OCI-LY3 (cell line): Measurements from ENCODE around the gene ADAMTS6.
"Not testable (repeated sequence)": the region's sequence is repeated elsewhere in the genome, so short reads cannot be mapped to it uniquely, and the experiment has no call there.

Experiments
- H2AFZ ChIP-seq: fragments of 200-600, 300-600 bp; shearing (Covaris generic); 2 replicates; pipeline ENCODE4 v1.6.0; 2014; ENCODE audit warnings: antibody characterized with exemption, low read depth, low read length
- H3K27ac ChIP-seq: fragments of 200-600, 300-600 bp; sonication (generic); 2 replicates; pipeline ENCODE4 v1.5.1; 2014; ENCODE audit warnings: mild to moderate bottlenecking, low read length, moderate library complexity, mixed read lengths
- H3K27me3 ChIP-seq: fragments of 200-600, 300-600 bp; sonication (generic); 2 replicates; pipeline ENCODE4 v1.6.1; 2014; ENCODE audit warnings: low read depth, low read length, mixed read lengths
- H3K36me3 ChIP-seq: fragments of 200-600, 300-600 bp; sonication (generic); replicated peaks from 2 replicates; pipeline ENCODE3; 2014; ENCODE audit warnings: low read depth, low read length, mixed read lengths
- H3K4me1 ChIP-seq: fragments of 300-600, 200-600 bp; sonication (generic); 2 replicates; pipeline ENCODE4 v1.6.1; 2014; ENCODE audit warnings: low read length, mixed read lengths
- H3K4me2 ChIP-seq: fragments of 200-600, 300-600 bp; sonication (generic); 2 replicates; pipeline ENCODE4 v1.6.1; 2014; ENCODE audit warnings: low read length, mixed read lengths
- H3K4me3 ChIP-seq: fragments of 300-600, 200-600 bp; sonication (generic); 2 replicates; pipeline ENCODE4 v1.5.1; 2014; ENCODE audit warnings: antibody characterized with exemption, mild to moderate bottlenecking, low read length, moderate library complexity
- H3K79me2 ChIP-seq: fragments of 300-600, 200-600 bp; shearing (Covaris generic); 2 replicates; pipeline ENCODE4 v1.6.1; 2014; ENCODE audit warnings: mild to moderate bottlenecking, low read length, mixed read lengths
- H3K9ac ChIP-seq: fragments of 300-600, 200-600 bp; shearing (Covaris generic); 2 replicates; pipeline ENCODE4 v1.6.0; 2014; ENCODE audit warnings: mild to moderate bottlenecking, low read length, moderate library complexity
- H3K9me3 ChIP-seq: fragments of 200-600, 300-600 bp; shearing (Covaris generic); 2 replicates; pipeline ENCODE4 v1.6.1; 2014; ENCODE audit warnings: low read length, mixed read lengths; ENCODE audit not compliant: insufficient read depth
- H4K20me1 ChIP-seq: fragments of 200-600, 300-600 bp; sonication (generic); 2 replicates; pipeline ENCODE4 v1.6.1; 2016; ENCODE audit warnings: low read length, mixed read lengths; ENCODE audit not compliant: insufficient read depth
- CTCF ChIP-seq: fragments of 200-600, 300-600 bp; sonication (generic); IDR thresholded peaks from 2 replicates; pipeline ENCODE4 v1.5.1; 2014; ENCODE audit warnings: antibody characterized with exemption, low read length, low read depth
- EZH2phosphoT487 ChIP-seq: fragments of 200-600 bp; shearing (Covaris generic); IDR thresholded peaks from 2 replicates; pipeline ENCODE4 v1.6.1; 2018; ENCODE audit warnings: antibody characterized with exemption, mixed run types, low read depth

ADAMTS6 gene

GRCh38 chr5:65186646-65187227, 295.0 kb downstream of the ADAMTS6 start:
- no peaks in the 10 kb centered on the region for H3K36me3 ChIP-seq
- no peak overlapping the region for H3K4me3 ChIP-seq
- H3K27me3 ChIP-seq: no peaks in the 10 kb centered on the region
- no peaks in the 10 kb centered on the region for H4K20me1 ChIP-seq
- no peak overlapping the region for H3K4me2 ChIP-seq
- H3K4me1 ChIP-seq: peaks cover 6% of the 10 kb centered on the region
- H3K9ac ChIP-seq: no peak overlapping the region
- no peak overlapping the region for H2AFZ ChIP-seq
- H3K79me2 ChIP-seq: no peaks in the 10 kb centered on the region
- TF ChIP-seq EZH2phosphoT487 (no peak), CTCF (no peak)
- no peak overlapping the region for H3K27ac ChIP-seq
- H3K9me3 ChIP-seq: no peaks in the 10 kb centered on the region

DNA sequence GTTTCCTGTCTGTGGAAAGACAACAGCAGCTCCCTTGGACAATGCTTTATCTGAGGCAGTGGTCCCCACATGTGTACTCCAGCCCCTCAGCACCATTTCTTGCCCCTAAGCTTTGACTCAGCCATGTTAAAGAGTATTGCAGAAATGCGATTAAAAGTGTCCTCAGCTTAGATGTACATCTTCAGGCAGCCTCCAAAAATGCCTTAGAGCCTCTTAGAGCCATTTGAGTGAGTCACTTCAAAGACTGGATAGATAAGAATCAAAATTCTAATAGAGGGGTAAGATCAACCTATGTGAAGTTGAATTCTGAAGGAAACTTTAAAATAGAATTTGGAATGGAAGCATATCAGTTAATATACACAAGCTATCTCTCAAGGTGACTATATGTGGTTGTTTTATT, 296.3 kb downstream of the ADAMTS6 start:
- Histone ChIP-seq H3K4me1 (peaks cover 4% of the 10 kb centered on the region), H3K36me3 (no peaks in the 10 kb centered on the region), H4K20me1 (no peaks in the 10 kb centered on the region), H3K27ac (no peak overlapping the region), H3K4me3 (no peak overlapping the region), H3K79me2 (no peaks in the 10 kb centered on the region), H3K9me3 (no peaks in the 10 kb centered on the region), H3K27me3 (no peaks in the 10 kb centered on the region), H2AFZ (no peak overlapping the region), H3K4me2 (no peak overlapping the region), H3K9ac (no peak overlapping the region)
- TF ChIP-seq CTCF: no peak
- no peak for TF ChIP-seq EZH2phosphoT487

- no peak overlapping the region for H3K9ac ChIP-seq
- no peaks in the 10 kb centered on the region for H4K20me1 ChIP-seq
- no peak overlapping the region for H2AFZ ChIP-seq
- no peaks in the 10 kb centered on the region for H3K36me3 ChIP-seq
- no peak overlapping the region for H3K27ac ChIP-seq
- no peak overlapping the region for H3K4me3 ChIP-seq
- H3K79me2 ChIP-seq: no peaks in the 10 kb centered on the region
- TF ChIP-seq EZH2phosphoT487 (no peak), CTCF (no peak)
- no peaks in the 10 kb centered on the region for H3K9me3 ChIP-seq
- no peaks in the 10 kb centered on the region for H3K4me1 ChIP-seq
- no peak overlapping the region for H3K4me2 ChIP-seq
- no peaks in the 10 kb centered on the region for H3K27me3 ChIP-seq
Observed at GRCh38 chr5:65184780-65185179, 296.9 kb downstream of the ADAMTS6 start.

- H3K9me3 ChIP-seq, H3K9ac ChIP-seq, H3K36me3 ChIP-seq, H3K79me2 ChIP-seq, H3K4me3 ChIP-seq, H3K4me1 ChIP-seq, H2AFZ ChIP-seq, H3K27ac ChIP-seq, H3K27me3 ChIP-seq, H4K20me1 ChIP-seq, H3K4me2 ChIP-seq: not testable (repeated sequence)
Observed at GRCh38 chr5:65174231-65174630, 307.5 kb downstream of the ADAMTS6 start.

- Histone ChIP-seq H3K36me3 (no peaks in the 10 kb centered on the region), H3K79me2 (no peaks in the 10 kb centered on the region), H3K27me3 (no peaks in the 10 kb centered on the region), H3K27ac (no peak overlapping the region), H3K9ac (no peak overlapping the region), H3K4me2 (no peak overlapping the region), H4K20me1 (no peaks in the 10 kb centered on the region), H3K9me3 (no peaks in the 10 kb centered on the region), H3K4me3 (no peak overlapping the region), H2AFZ (no peak overlapping the region), H3K4me1 (no peaks in the 10 kb centered on the region)
- no peak for TF ChIP-seq EZH2phosphoT487
- no peak for TF ChIP-seq CTCF
Observed at GRCh38 chr5:65173130-65173525, 308.6 kb downstream of the ADAMTS6 start.
